Measurements from ENCODE around the gene MACROD2. TPM values are rescaled to one million over a fixed set of nuclear protein-coding genes. Genes with fewer than 3 reads are reported as not detected.

Gene MACROD2
- total RNA-seq, 1 experiment from 2014 or later = 1.6 TPM

GRCh38 chr20:15927893-15928650 lies 1932.8 kb downstream of the MACROD2 start:
- no peak overlapping the region for H3K4ac ChIP-seq (ENCODE audit: low read depth, low read length)
- H2BK5ac ChIP-seq (ENCODE audit: insufficient read length, low read length) = no peak overlapping the region
- no peak overlapping the region for H3K56ac ChIP-seq (ENCODE audit: insufficient read length, low read depth, low read length)
- H2BK120ac ChIP-seq (ENCODE audit: low read depth, low read length, poor library complexity, severe bottlenecking) = no peak overlapping the region
- no peaks in the 10 kb centered on the region for H3K27me3 Mint-ChIP-seq (ENCODE audit: low read depth)
- no peak overlapping the region for H4K5ac ChIP-seq (ENCODE audit: insufficient read length, low read depth, low read length)
- H4K8ac ChIP-seq (replicated peaks; ENCODE audit: insufficient read length, low read depth, low read length) = no peak overlapping the region
- no peak overlapping the region for H3K4me3 Mint-ChIP-seq
- H3K27ac Mint-ChIP-seq = no peak overlapping the region
- H3K9ac ChIP-seq (ENCODE audit: extremely low read depth, insufficient read length, low read length) = no peak overlapping the region
- H4K20me1 ChIP-seq (ENCODE audit: control insufficient read depth, insufficient read depth, insufficient read length) = no peaks in the 10 kb centered on the region
- H3K79me2 ChIP-seq (ENCODE audit: insufficient read depth, low read length) = no peaks in the 10 kb centered on the region
- no peak overlapping the region for H2BK20ac ChIP-seq (ENCODE audit: low read depth, low read length, poor library complexity, severe bottlenecking)
- no peak for TF ChIP-seq CTCF (conservative IDR thresholded peaks at IDR 0.05)
- no peaks in the 10 kb centered on the region for H3K23me2 ChIP-seq (ENCODE audit: insufficient read length, low read depth, low read length, poor library complexity, severe bottlenecking)
- no peak for DNase-seq
- H2AFZ ChIP-seq (ENCODE audit: low read length) = no peak overlapping the region
- H3K18ac ChIP-seq (ENCODE audit: insufficient read length, low read depth, low read length) = no peak overlapping the region
- H2BK12ac ChIP-seq (ENCODE audit: insufficient read length, low read depth, low read length) = no peak overlapping the region
- WGBS (ENCODE audit: extremely low coverage, insufficient read length, low lambda C conversion rate) = no CpG with 5 or more reads among the region's 3 CpGs
- peaks cover 0 to 6% (median 0%) of the 10 kb centered on the region in 3 experiments; a peak in 1 of 7 replicates for H3K36me3 Mint-ChIP-seq (ENCODE audit: insufficient read depth in 1 of 3, low read depth in 3 of 3)
- H3K9me3 Mint-ChIP-seq = peaks cover 5% of the 10 kb centered on the region in 2 experiments; a peak in 4 of 5 replicates
- no peak overlapping the region for H2BK15ac ChIP-seq (ENCODE audit: low read depth, low read length)
- no peaks in the 10 kb centered on the region; a peak in 1 of 4 replicates for H3K4me1 Mint-ChIP-seq
- H3K14ac ChIP-seq (ENCODE audit: insufficient read depth, low read length) = no peak overlapping the region
- no peak overlapping the region for H3K23ac ChIP-seq (ENCODE audit: insufficient read length, low read depth, low read length)
- H3K9me3 ChIP-seq (ENCODE audit: control insufficient read depth, low read depth, low read length) = no peaks in the 10 kb centered on the region
- H3T11ph ChIP-seq (ENCODE audit: low read length) = no peak overlapping the region
- no peaks in the 10 kb centered on the region for H3K27me3 ChIP-seq (ENCODE audit: insufficient read depth, low read length)
- no peak overlapping the region for H3K4me2 ChIP-seq (ENCODE audit: insufficient read depth, insufficient read length, low read length)
- H3K27ac ChIP-seq (ENCODE audit: insufficient read length, low read depth, low read length) = no peak overlapping the region
- H2AK5ac ChIP-seq (ENCODE audit: insufficient read length, low read length) = no peak overlapping the region
- H3K4me1 ChIP-seq (ENCODE audit: insufficient read depth, low read length) = no peaks in the 10 kb centered on the region; the same call in 1 of the 2 replicates
- no peaks in the 10 kb centered on the region for H3K79me1 ChIP-seq (ENCODE audit: insufficient read depth, low read depth, low read length, poor library complexity, severe bottlenecking)
- no peak overlapping the region for H4K91ac ChIP-seq (ENCODE audit: insufficient read length, low read depth, low read length)

Data from H9 (cell line).